ENCODE data around the gene KRT31. TPM values are rescaled to one million over a fixed set of nuclear protein-coding genes. Genes with fewer than 3 reads are reported as not detected.

KRT31 gene
- polyA plus RNA-seq, 1 donor from 2014 or later, result not detected

- no peak overlapping the region for H3K4me2 ChIP-seq (ENCODE audit: low read length)
- no peaks in the 10 kb centered on the region for H3F3A ChIP-seq (ENCODE audit: insufficient read depth, low read length, poor library complexity, severe bottlenecking)
- no peak for TF ChIP-seq TAF1 (IDR thresholded peaks at IDR 0.05; ENCODE audit: low read depth)
- no peak for TF ChIP-seq RAD21 (conservative IDR thresholded peaks at IDR 0.05)
- TF ChIP-seq POLR2AphosphoS5 (IDR thresholded peaks at IDR 0.05), result no peak
- TF ChIP-seq, protein P1, sequence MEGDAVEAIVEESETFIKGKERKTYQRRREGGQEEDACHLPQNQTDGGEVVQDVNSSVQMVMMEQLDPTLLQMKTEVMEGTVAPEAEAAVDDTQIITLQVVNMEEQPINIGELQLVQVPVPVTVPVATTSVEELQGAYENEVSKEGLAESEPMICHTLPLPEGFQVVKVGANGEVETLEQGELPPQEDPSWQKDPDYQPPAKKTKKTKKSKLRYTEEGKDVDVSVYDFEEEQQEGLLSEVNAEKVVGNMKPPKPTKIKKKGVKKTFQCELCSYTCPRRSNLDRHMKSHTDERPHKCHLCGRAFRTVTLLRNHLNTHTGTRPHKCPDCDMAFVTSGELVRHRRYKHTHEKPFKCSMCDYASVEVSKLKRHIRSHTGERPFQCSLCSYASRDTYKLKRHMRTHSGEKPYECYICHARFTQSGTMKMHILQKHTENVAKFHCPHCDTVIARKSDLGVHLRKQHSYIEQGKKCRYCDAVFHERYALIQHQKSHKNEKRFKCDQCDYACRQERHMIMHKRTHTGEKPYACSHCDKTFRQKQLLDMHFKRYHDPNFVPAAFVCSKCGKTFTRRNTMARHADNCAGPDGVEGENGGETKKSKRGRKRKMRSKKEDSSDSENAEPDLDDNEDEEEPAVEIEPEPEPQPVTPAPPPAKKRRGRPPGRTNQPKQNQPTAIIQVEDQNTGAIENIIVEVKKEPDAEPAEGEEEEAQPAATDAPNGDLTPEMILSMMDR (IDR thresholded peaks at IDR 0.05; ENCODE audit: poor library complexity, severe bottlenecking), result no peak
- no peak for TF ChIP-seq MXI1 (conservative IDR thresholded peaks at IDR 0.05; ENCODE audit: poor library complexity, severe bottlenecking)
- TF ChIP-seq SMC3 (conservative IDR thresholded peaks at IDR 0.05; ENCODE audit: poor library complexity), result no peak
- no peak for TF ChIP-seq EP300 (conservative IDR thresholded peaks at IDR 0.05; ENCODE audit: poor library complexity, severe bottlenecking)
- no peak for TF ChIP-seq EZH2 (IDR thresholded peaks at IDR 0.05; ENCODE audit: borderline replicate concordance, insufficient read depth, low read length, poor library complexity, severe bottlenecking)
These were observed 16.6 kb upstream of the KRT31 start for GRCh38 chr17:41413982-41414381.

GRCh38 chr17:41413353-41413957 is 16.0 kb upstream of the KRT31 start:
- Histone ChIP-seq H2AFZ (ENCODE audit: low read depth, low read length) (no peak overlapping the region), H3K9ac (ENCODE audit: low read length) (no peak overlapping the region), H3K27me3 (ENCODE audit: insufficient read depth, low read depth, low read length) (no peaks in the 10 kb centered on the region), H3K79me2 (replicated peaks; ENCODE audit: insufficient read depth, low read length) (no peaks in the 10 kb centered on the region), H3K36me3 (ENCODE audit: insufficient read depth, low read length) (no peaks in the 10 kb centered on the region), H3F3A (ENCODE audit: insufficient read depth, low read length, poor library complexity, severe bottlenecking) (no peaks in the 10 kb centered on the region), H3K27ac (ENCODE audit: low read length) (no peak overlapping the region), H3K4me2 (ENCODE audit: low read length) (no peak overlapping the region), H3K9me3 (ENCODE audit: low read length) (no peaks in the 10 kb centered on the region), H3K9me2 (ENCODE audit: insufficient read depth, low read length) (no peaks in the 10 kb centered on the region), H3K4me3 (ENCODE audit: low read length) (no peak overlapping the region), H4K20me1 (ENCODE audit: insufficient read depth) (no peaks in the 10 kb centered on the region)
- TF ChIP-seq POLR2AphosphoS5 (IDR thresholded peaks at IDR 0.05), result no peak
- TF ChIP-seq TAF1 (IDR thresholded peaks at IDR 0.05; ENCODE audit: low read depth), result no peak
- no peak for TF ChIP-seq RAD21 (conservative IDR thresholded peaks at IDR 0.05)

More at GRCh38 chr17:41413982-41414381, 16.6 kb upstream of the KRT31 start:
- H3K9me2 ChIP-seq (ENCODE audit: insufficient read depth, low read length), result no peaks in the 10 kb centered on the region
- no peak overlapping the region for H3K27ac ChIP-seq (ENCODE audit: low read length)
- no peaks in the 10 kb centered on the region for H4K20me1 ChIP-seq (ENCODE audit: insufficient read depth)
- no peak overlapping the region for H3K4me3 ChIP-seq (ENCODE audit: low read length)
- H3K27me3 ChIP-seq (ENCODE audit: insufficient read depth, low read depth, low read length), result no peaks in the 10 kb centered on the region
- no peak overlapping the region for H3K9ac ChIP-seq (ENCODE audit: low read length)
- no peaks in the 10 kb centered on the region for H3K9me3 ChIP-seq (ENCODE audit: low read length)
- no peaks in the 10 kb centered on the region for H3K36me3 ChIP-seq (ENCODE audit: insufficient read depth, low read length)
- H2AFZ ChIP-seq (ENCODE audit: low read depth, low read length), result no peak overlapping the region
- H3K79me2 ChIP-seq (replicated peaks; ENCODE audit: insufficient read depth, low read length), result no peaks in the 10 kb centered on the region

DNA sequence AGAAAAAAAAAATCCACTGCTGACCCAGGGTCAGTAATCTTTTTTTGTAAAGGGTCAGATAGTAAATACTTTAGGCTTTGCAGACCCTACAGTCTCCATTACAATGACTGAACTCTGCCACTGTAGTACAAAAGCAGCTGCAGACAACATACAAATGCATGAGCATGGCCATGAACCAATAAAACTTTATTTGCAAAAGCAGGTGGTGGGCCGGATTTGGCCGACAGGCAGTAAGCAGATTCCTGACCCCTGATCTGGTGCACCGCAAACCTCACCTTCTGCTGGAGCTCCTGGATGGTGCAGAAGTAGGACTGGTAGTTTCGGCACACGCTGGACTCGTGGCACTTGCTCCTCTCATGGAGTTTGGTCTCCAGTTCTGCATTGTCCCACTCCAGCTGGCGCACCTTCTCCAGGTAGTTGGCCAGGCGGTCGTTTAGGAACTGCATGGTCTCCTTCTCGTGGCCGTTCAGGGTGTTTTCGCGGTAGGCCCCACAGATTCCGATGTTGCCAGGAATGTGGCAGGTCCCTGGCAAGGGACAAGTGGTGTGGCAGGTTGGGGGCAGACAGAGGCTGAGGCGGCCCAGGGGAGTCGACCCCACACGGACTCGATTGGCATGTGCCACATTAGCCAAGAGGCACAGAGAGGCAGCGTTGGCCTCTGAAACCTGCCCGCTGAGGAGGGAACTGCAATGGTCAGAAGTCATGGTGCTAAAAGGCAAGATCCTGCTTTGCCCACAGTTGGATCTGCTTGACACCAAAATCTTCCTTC is 13.8 kb upstream of the KRT31 start:
- Histone ChIP-seq H3K27ac (ENCODE audit: low read length) (no peak overlapping the region), H3K9me3 (ENCODE audit: low read length) (no peaks in the 10 kb centered on the region), H2AFZ (ENCODE audit: low read depth, low read length) (no peak overlapping the region), H3K79me2 (replicated peaks; ENCODE audit: insufficient read depth, low read length) (no peaks in the 10 kb centered on the region), H3K4me3 (ENCODE audit: low read length) (no peak overlapping the region), H3F3A (ENCODE audit: insufficient read depth, low read length, poor library complexity, severe bottlenecking) (no peaks in the 10 kb centered on the region), H3K36me3 (ENCODE audit: insufficient read depth, low read length) (no peaks in the 10 kb centered on the region), H3K4me2 (ENCODE audit: low read length) (no peak overlapping the region), H3K9ac (ENCODE audit: low read length) (no peak overlapping the region), H4K20me1 (ENCODE audit: insufficient read depth) (no peaks in the 10 kb centered on the region), H3K9me2 (ENCODE audit: insufficient read depth, low read length) (no peaks in the 10 kb centered on the region), H3K27me3 (ENCODE audit: insufficient read depth, low read depth, low read length) (no peaks in the 10 kb centered on the region)
- TF ChIP-seq TAF1 (IDR thresholded peaks at IDR 0.05; ENCODE audit: low read depth) (no peak), POLR2AphosphoS5 (IDR thresholded peaks at IDR 0.05) (no peak), MXI1 (conservative IDR thresholded peaks at IDR 0.05; ENCODE audit: poor library complexity, severe bottlenecking) (no peak), EP300 (conservative IDR thresholded peaks at IDR 0.05; ENCODE audit: poor library complexity, severe bottlenecking) (no peak), REST (IDR thresholded peaks at IDR 0.05; ENCODE audit: borderline replicate concordance) (no peak), RAD21 (conservative IDR thresholded peaks at IDR 0.05) (no peak), EZH2 (IDR thresholded peaks at IDR 0.05; ENCODE audit: borderline replicate concordance, insufficient read depth, low read length, poor library complexity, severe bottlenecking) (no peak), SMC3 (conservative IDR thresholded peaks at IDR 0.05; ENCODE audit: poor library complexity) (no peak)
- TF ChIP-seq, protein P1 (IDR thresholded peaks at IDR 0.05; ENCODE audit: poor library complexity, severe bottlenecking), result no peak

All from neural cell (in vitro differentiated cells).